GM21367 (cell line): ENCODE measurements around the gene HSF4.
"Not testable (repeated sequence)": the region's sequence is repeated elsewhere in the genome, so short reads cannot be mapped to it uniquely, and the experiment has no call there.

Experiments used
- ATAC-seq: cut with Tn5 transposase; IDR thresholded peaks from one replicate; pipeline ENCODE4 v1.9.1; 2021; ENCODE audit not compliant: unreplicated experiment

Gene HSF4

GRCh38 chr16:67164599-67165061, at the start of gene HSF4:
HSF4 (plus strand) TSS chr16:67164745; CDS start chr16:67164812, 67 bp downstream.
- ATAC-seq, result no peak

- no peak for ATAC-seq
Measured at GRCh38 chr16:67114793-67115192, 49.8 kb upstream of the HSF4 start.

DNA sequence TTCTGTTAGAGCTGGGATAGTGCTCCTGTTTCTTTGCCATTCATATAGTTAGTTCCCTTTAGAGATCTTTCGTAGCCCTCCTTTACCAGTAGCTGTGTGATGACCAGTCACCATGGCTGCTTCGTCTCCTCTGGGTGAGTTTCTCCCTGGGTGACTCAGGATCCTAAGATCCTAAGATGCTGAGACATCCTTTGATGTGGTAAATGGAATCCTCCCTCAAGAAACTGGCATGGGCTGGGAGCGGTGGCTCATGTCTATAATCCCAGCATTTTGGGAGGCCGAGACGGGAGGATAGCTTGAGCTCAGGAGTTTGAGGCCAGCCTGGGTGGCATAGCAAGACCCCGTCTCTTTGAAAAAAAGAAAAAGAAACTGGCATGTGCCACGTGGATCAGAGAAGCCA, 48.9 kb upstream of the HSF4 start:
- no peak for ATAC-seq

- ATAC-seq, result no peak
Measured at GRCh38 chr16:67116388-67117311, 47.9 kb upstream of the HSF4 start.

DNA sequence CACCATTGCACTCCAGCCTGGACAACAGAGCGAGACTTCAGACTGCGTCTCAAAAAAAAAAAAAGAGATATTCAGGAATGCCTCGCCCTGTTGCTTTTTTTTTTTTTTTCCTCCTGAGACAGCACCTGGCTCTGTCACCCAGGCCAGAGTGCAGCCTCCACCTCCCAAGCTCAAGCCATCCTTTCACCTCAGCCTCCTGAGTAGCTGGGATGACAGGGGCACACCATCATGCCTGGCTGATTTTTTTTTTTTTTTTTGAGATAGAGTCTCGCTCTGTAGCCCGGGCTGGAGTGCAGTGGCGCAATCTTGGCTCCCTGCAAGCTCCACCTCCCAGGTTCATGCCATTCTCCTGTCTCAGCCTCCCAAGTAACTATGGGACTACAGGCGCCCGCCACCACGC, 46.8 kb upstream of the HSF4 start:
- no peak for ATAC-seq

GRCh38 chr16:67120025-67120424, 44.5 kb upstream of the HSF4 start:
- no peak for ATAC-seq

DNA sequence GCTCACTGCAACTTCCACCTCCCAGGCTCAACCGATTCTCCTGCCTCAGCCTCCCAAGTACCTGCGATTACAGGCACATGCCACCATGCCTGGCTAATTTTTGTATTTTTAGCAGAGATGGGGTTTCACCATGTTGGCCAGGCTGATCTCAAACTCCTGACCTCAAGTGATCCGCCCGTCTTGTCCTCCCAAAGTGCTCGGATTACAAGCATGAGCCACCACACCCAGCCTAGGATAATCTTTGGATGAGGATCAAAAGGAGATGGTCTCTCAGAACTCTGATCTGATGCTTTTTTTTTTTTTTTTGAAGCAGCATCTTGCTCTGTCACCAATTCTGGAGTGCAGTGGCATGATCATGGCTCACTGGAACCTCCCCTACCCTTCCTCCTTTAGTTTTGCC, 41.7 kb upstream of the HSF4 start:
- not testable (repeated sequence) for ATAC-seq

- ATAC-seq, result no peak
Measured at GRCh38 chr16:67128417-67128816, 36.1 kb upstream of the HSF4 start.

DNA sequence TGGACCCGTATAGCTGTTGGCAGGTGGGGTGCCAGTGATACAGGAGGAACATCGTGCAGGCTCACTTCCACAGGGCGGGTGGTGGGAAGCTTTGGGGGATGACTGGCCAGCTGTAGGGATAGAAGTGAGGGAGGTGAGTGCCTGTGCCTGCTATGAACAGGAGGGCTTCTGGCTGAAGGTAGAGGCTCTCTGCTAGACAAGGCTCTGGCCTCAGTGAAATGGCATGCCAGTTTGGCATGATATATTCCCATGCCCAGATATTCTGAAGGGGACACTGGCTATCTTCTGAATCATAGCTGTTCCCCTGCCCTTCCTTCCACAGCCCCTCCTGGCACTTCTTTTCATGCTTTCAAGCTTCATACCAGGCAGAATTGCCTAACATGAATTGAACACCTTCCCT, 35.7 kb upstream of the HSF4 start:
- no peak for ATAC-seq

DNA sequence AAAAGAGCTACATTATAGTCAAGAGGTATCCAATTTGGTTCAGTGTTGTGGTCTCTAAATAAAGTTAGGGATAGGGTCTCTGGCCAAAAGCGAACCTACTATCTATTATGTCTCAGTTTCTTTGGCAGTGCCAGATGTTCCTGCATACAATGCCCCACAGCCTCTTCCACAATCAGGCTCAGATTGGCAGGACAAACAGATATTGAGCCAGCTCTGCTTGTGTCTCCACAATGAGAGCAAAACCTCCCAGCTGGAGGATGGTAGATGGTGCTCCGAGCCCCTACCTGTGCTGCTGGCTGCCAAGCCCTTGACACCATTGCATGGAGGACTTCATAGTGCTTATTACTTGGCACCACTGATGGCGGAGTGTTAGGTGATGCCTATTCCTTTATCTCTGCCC, 35.1 kb upstream of the HSF4 start:
- ATAC-seq, result no peak

- ATAC-seq, result no peak
Measured at GRCh38 chr16:67137605-67138004, 26.9 kb upstream of the HSF4 start.

DNA sequence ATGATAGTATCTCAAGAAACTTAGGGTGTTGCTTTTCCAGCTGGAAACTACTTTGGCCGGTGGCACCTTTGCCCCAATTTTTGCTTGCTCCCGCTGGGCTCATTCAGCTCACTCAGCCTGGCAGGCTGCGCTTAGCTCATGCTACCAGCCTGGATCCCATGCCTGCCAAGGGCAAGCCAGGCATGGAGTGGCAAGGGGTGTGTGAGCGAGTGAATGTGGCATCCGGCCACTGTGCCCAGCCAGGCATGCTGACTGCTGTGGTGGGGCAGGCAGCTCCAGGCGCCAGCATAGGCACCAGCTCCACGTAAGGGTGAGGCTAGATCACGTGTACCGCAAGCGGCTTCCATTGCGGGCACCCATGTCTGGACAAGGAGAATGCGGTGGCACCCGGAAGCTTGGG, 23.2 kb upstream of the HSF4 start:
- ATAC-seq, result no peak

DNA sequence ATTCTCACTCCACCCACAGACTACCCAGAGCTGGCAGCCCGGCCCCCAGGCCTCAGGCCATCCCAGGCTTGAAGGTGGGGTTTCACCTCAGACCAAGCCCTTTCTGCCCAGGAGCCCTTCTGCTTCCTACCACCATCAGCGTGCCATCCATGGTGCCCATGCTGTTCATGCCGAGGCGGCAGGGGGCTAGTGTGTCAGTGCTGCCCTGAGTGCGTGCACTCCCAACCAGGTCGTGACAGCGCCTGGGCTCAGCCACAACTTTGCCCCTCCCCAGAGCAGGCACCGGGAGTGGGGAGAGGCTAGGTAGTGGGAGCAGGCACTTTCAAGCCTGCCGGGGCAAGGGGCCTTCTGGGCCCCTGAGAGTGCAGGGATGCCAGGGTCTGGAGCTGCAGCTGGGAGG, 22.2 kb upstream of the HSF4 start:
- no peak for ATAC-seq

- no peak for ATAC-seq
Measured at GRCh38 chr16:67144943-67145342, 19.6 kb upstream of the HSF4 start.

GRCh38 chr16:67145746-67146145, 18.8 kb upstream of the HSF4 start:
- no peak for ATAC-seq

DNA sequence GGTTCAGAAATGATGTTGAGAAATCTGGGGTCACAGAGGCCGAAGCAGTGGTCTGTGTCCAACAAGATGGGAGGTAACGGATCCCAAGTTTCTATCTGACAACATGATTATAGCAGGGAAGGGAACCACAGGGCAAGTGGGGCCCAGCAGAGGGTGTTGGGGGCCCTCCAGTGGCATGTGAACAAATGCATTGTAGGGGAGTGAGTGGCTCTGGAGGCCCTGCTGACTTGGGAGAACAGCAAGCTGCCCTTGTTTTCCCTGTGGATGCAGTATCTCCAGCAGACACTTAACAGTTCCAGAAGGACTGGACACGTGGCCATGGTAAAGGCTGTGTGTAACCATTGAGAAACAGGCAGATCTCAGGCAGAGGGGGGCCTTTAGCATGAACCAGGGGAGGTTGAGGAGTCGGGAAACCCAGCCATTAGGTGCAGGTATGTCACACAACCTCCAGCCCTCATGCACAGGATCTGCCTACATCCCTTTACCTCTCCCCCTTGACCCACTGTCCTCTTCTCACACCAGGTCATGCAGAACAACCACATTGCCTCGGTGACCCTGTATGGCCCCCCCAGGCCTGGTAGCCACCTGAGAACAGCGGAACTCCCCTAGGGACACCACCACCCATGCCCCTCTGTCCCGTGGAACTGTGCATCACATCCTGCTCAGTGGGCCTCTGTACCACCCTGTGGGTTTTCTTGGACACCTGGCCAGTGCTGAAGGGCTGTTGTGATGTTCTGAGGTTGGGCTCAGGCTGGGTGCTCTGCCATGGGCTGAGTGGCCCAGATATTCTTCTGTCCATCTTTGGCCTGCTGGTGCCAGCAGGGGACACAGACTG, 17.8 kb upstream of the HSF4 start:
- no peak for ATAC-seq

DNA sequence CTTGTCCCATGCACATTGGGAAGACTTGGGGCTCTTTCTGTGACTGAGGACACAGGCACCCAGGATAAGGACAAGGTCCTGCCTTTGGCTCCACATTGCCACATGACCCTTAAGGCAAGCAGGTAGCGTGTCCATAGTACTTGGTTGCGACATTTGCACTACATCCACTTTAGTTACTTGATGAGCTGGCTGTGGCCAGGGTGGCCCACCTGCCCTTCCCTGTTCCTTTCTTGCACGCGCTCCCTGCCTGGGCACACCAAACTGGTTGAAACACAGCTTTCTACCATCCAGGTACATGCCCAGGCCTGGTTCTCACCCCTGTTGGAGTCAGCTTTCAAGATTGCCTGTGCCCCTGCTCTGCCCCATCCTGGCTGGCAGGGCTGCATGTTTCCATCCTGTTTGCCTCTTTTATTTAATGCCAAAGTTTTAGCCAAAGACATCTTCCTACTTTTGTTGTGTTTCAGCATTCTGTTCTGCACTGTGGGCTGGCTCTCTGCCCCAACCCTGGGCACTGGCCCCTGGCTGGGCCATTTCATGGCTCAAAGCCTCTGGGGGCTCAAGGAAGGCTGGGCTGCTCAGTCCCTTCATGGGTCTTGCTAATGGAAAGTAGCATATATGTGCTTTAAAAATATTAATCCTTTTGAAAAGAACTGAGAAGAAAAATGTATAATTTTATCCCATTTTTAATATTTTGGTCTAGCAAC, 17.0 kb upstream of the HSF4 start:
- ATAC-seq, result no peak

- ATAC-seq, result no peak
Measured at GRCh38 chr16:67148221-67148620, 16.3 kb upstream of the HSF4 start.

- ATAC-seq, result no peak
Measured at GRCh38 chr16:67148656-67149275, 15.8 kb upstream of the HSF4 start.

DNA sequence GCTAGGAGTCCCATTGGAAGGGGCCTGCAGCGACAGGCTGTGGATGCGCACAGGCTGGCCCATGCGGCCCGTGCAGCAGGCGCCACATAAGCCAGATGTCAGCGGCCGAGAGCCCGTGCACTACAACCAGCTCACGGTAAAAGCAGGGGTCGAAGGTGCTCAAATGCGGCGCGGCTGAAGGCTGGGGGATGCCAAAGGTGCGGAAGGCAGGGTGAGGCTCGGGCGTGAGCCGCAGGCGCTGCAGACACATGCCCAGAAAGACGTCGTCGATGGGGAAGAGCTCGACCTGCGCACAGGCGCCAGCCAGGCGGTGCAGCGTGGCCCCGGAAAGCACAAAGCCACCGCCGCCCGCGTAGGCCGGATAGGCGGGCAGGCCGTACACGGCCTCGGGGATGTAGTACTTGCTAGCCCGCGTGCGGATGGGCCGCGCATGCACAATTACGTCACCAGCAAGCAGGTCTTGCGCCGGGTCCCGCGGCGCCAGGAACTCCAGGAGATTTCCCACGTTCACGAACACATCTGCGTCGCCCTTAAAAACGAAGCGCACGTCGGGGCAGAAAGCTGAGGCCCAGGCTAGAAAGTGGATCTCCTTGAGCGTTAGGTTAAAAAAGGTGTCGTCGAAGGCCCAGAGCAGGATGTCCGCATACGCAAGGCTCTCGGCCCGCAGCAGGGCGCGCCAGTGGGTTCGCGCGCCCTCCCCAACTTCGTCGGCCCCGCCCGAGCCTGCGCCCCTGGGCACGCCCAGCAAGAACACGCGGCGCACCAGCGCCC, 15.1 kb upstream of the HSF4 start:
- no peak for ATAC-seq
